HG03442 (cell line): ENCODE data around the gene ZNF816.
"Not testable (repeated sequence)": the region's sequence is repeated elsewhere in the genome, so short reads cannot be mapped to it uniquely, and the experiment has no call there.

Source experiments
- ATAC-seq: cut with Tn5 transposase; IDR thresholded peaks from one replicate; pipeline ENCODE4 v1.9.1; 2021; ENCODE audit warnings: mild to moderate bottlenecking, moderate library complexity; ENCODE audit not compliant: unreplicated experiment

The ZNF816 gene

DNA sequence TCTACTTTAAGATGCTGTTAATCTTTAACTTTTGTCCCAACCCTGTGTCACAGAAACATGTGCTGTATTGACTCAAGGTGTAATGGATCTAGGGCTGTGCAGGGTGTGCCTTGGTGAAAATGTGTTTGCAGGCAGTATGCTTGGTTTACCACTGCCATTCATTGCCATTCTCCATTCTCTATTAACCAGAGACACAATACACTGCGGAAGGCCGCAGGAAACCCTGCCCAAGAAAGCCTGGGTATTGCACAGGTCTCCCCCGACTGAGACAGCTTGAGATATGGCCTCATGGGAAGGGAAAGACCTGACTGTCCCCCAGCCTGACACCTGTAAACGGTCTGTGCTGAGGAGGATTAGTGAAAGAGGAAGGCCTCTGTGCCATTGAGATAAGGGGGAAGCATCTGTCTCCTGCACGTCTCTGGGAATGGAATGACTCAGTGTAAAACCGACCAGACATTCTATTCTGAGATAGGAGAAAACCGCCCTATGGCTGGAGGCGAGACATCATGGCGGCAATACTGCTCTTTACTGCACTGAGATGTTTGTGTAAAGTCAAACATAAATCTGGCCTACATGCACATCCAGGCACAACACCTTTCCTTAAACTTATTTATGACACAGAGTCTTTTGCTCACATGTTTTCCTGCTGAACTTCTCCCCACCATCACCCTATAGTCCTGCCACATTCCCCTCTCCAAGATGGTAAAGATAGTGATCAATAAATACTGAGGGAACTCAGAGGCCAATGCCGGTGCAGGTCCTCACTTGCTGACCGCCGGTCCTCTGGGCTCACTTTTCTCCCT lies 26.3 kb downstream of the ZNF816 start:
- no peak for ATAC-seq

GRCh38 chr19:52935434-52935833 lies 27.2 kb downstream of the ZNF816 start:
- ATAC-seq, result no peak

DNA sequence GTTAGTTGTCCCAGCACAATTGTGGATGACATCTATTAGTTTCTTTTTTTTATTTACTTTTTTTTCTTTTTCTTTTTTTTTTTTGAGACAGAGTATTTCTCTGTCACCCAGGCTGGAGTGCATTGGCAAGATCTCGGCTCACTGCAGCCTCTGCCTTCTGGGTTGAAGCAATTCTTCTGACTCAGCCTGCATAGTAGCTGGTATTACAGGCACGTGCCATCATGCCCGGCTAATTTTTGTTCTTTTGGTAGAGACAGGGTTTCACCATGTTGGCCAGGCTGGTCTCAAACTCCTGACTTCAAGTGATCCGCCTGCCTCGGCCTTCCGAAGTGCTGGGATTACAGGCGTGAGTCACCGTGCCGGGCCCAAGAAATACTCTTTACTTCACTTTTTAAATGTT lies 38.0 kb downstream of the ZNF816 start:
- not testable (repeated sequence) for ATAC-seq

DNA sequence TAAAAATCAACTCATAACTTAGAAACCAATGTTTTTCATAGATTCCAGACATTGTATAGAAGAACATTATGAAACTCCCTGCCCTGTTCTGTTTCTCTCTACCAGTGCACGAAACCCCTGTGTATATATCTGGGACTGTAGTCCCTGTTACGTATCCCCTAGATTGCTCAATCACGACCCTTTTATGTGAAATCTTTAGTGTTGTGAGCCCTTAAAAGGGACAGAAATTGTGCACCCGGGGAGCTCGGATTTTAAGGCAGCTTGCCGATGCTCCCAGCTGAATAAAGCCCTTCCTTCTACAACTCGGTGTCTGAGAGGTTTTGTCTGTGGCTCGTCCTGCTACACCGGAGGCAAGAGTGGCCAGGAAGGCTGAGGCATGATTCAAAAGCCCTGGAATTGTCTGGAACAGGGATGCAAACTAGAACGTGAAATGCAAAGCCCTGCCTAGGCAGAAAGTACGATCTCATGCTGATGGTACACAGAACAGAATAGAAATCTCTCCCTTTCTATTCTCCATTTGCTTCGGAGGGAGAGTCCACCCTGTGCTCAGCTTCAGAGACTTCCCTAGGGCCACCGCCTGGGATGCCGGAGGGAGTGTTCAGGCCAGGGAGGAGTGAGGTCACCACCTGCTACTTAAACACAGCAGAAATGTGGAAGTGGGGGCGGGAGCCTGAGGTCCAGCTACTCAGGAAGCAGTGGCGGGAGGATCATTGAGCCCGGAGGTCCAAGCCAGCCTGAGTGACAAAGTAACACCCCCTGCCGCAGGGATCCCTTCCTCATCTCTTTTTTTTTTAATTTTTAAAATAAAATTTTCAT lies 38.7 kb downstream of the ZNF816 start:
- no peak for ATAC-seq

- ATAC-seq, result peak; percentile 87
Observed at GRCh38 chr19:52922841-52923777, 39.6 kb downstream of the ZNF816 start, which contains the start of gene ZNF888. Gene ZNF888 (minus strand): TSS chr19:52923428. CDS start chr19:52917873, 5,555 bp downstream.

DNA sequence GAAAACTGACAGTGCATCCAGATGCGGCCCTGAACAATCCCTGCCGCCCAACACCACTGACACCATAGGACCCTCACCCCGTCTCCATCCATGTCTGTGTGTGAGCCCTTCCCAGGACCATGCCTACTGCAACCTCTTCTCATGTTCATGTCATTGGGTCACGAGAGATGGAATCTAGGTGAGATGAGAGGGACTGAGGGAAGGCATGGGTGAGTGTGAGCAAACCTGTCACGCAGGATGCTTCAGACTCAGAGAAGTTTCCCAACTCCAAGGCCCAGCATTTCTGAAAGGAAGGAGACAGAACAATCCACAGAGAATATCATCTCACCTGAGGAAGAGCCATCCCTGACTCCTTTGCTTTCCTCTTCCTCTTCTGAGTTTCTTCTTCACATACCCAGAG lies 45.1 kb downstream of the ZNF816 start:
- no peak for ATAC-seq

- ATAC-seq, result no peak
Observed at GRCh38 chr19:52910648-52911047, 52.0 kb downstream of the ZNF816 start.

- ATAC-seq, result not testable (repeated sequence)
Observed at GRCh38 chr19:52904052-52904780, 58.5 kb downstream of the ZNF816 start.

DNA sequence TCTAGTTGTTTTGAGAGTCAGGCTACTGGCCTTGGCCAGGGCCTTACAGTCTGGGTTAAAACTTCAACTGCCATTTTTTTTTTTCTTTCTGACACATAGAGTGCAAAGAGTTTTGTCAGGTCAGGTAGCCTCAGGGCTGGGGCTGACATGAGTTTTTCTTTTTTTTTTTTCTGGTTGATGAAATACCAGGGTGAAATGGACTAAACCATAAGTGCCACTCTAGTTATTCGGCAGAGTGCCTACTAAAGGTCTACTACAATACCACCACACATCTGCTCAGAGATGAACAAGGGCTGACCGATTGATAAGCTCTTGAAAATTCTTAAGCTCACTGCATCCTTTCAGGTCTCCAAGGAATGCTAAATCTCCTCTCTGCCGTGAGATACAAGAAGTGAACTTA lies 60.8 kb downstream of the ZNF816 start:
- ATAC-seq, result no peak
